GM21529 (cell line): ENCODE measurements around the gene LHPP.

Source experiments
- ATAC-seq: cut with Tn5 transposase; IDR thresholded peaks from one replicate; pipeline ENCODE4 v1.9.1; 2021; ENCODE audit not compliant: unreplicated experiment

Gene LHPP

GRCh38 chr10:124469956-124470484 lies 8.4 kb downstream of the LHPP start:
- ATAC-seq: no peak

- ATAC-seq: no peak
These were observed 9.2 kb downstream of the LHPP start for GRCh38 chr10:124470544-124471434.

- no peak for ATAC-seq
These were observed 10.4 kb downstream of the LHPP start for GRCh38 chr10:124472071-124472470.

GRCh38 chr10:124473070-124473469 lies 11.4 kb downstream of the LHPP start:
- ATAC-seq: no peak

- no peak for ATAC-seq
These were observed 13.0 kb downstream of the LHPP start for GRCh38 chr10:124474514-124475070.

GRCh38 chr10:124476043-124476725 lies 14.6 kb downstream of the LHPP start:
- ATAC-seq: no peak

GRCh38 chr10:124477614-124478363 lies 16.2 kb downstream of the LHPP start:
- no peak for ATAC-seq

- no peak for ATAC-seq
These were observed 16.9 kb downstream of the LHPP start for GRCh38 chr10:124478515-124478914.

GRCh38 chr10:124480860-124481259 lies 19.2 kb downstream of the LHPP start:
- ATAC-seq: no peak

- ATAC-seq: no peak
These were observed 20.1 kb downstream of the LHPP start for GRCh38 chr10:124481717-124482116.

GRCh38 chr10:124482236-124482800 lies 20.7 kb downstream of the LHPP start:
- ATAC-seq: no peak

- ATAC-seq: no peak
These were observed 21.3 kb downstream of the LHPP start for GRCh38 chr10:124482876-124483275.

- no peak for ATAC-seq
These were observed 22.4 kb downstream of the LHPP start for GRCh38 chr10:124484031-124484430.

- no peak for ATAC-seq
These were observed 23.0 kb downstream of the LHPP start for GRCh38 chr10:124484661-124485060.

- ATAC-seq: no peak
These were observed 25.0 kb downstream of the LHPP start for GRCh38 chr10:124486635-124487034.

- ATAC-seq: no peak
These were observed 29.5 kb downstream of the LHPP start for GRCh38 chr10:124491105-124491504.

- no peak for ATAC-seq
These were observed 30.6 kb downstream of the LHPP start for GRCh38 chr10:124492266-124492665.

GRCh38 chr10:124493214-124493882 lies 31.7 kb downstream of the LHPP start:
- ATAC-seq: no peak

- ATAC-seq: no peak
These were observed 32.6 kb downstream of the LHPP start for GRCh38 chr10:124494046-124494807.
